Erythroblast (primary cell): ENCODE results near the gene RHOBTB1.

Experiments
- GATA1 ChIP-seq: IDR thresholded peaks from 2 replicates; pipeline ENCODE4 v1.6.1; 2011; ENCODE audit warnings: low read depth, mild to moderate bottlenecking, control low read depth, low read length, moderate library complexity
- POLR2A ChIP-seq: IDR thresholded peaks from 2 replicates; pipeline ENCODE4 v1.6.1; 2011; ENCODE audit warnings: mild to moderate bottlenecking, low read length

DNA sequence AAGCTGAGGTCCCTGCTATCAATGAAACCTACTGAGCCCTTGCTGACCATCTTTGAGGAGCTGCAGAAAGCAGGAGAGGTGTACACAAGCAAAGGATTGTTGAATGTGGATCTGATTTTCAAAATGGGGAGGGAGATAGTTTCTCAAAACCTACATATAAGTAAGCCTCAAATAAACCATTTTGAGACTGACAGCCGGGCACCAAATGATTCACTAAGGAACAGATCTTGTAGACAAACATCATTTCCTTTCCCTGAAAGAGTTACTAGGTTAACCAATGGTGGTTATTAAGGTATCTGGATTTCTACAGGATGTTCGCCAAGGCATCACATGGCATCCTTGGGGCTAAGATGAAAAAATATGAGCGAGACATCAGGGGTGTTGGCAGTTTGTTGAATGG, 24.5 kb upstream of the RHOBTB1 start:
- TF ChIP-seq POLR2A, result no peak
- TF ChIP-seq GATA1, result no peak
